WTC11 (cell line): ENCODE results near the gene RNGTT.

ENCODE experiments used
- CREB1 ChIP-seq: sonication (generic); formaldehyde crosslinking; IDR thresholded peaks from 2 replicates; pipeline ENCODE4 v1.8.0; 2023; ENCODE audit warnings: mild to moderate bottlenecking, missing genetic modification reagents
- CTCF ChIP-seq: fragments of 200-600 bp; IDR thresholded peaks from 2 replicates; pipeline ENCODE4 v1.8.0; 2022; ENCODE audit warnings: antibody characterized with exemption
- FOXP1 ChIP-seq: sonication (generic); formaldehyde crosslinking; IDR thresholded peaks from 2 replicates; pipeline ENCODE4 v1.8.0; 2022; ENCODE audit warnings: missing genetic modification reagents, mild to moderate bottlenecking, moderate library complexity, borderline replicate concordance
- PREB ChIP-seq: sonication (generic); formaldehyde crosslinking; IDR thresholded peaks from 2 replicates; pipeline ENCODE4 v1.8.1; 2022; ENCODE audit warnings: mild to moderate bottlenecking, missing genetic modification reagents, moderate library complexity, borderline replicate concordance
- USF1 ChIP-seq: sonication (generic); formaldehyde crosslinking; IDR thresholded peaks from 2 replicates; pipeline ENCODE4 v1.8.0; 2022; ENCODE audit warnings: mild to moderate bottlenecking, missing genetic modification reagents
- TF ChIP-seq, protein P1 (sequence below): sonication (generic); formaldehyde crosslinking; IDR thresholded peaks from 2 replicates; pipeline ENCODE4 v1.8.0; 2022; ENCODE audit warnings: mild to moderate bottlenecking, missing genetic modification reagents
- TF ChIP-seq, protein P2 (sequence below): sonication (generic); formaldehyde crosslinking; IDR thresholded peaks from 2 replicates; pipeline ENCODE4 v1.8.0; 2022; ENCODE audit warnings: missing genetic modification reagents

DNA sequence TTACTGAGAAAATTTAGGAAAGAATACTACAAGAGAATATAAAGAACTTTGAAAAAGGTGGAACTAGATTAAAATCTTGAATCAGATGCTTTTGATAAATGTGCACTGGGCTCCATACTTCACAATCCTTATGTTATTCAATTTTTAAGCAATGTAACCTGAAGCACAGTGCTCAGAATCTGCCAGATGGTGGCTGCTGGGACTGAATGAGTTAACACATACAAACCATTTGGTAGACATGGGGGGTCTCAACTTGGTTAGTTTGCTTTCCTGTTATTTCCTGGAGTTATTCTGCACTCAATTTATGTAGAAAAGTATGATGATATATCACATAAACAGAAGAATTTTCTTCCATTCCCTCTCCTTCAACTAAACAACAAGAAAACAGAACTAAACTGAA lies 326.5 kb downstream of the RNGTT start:
- TF ChIP-seq CTCF, result no peak
- TF ChIP-seq, protein P1, sequence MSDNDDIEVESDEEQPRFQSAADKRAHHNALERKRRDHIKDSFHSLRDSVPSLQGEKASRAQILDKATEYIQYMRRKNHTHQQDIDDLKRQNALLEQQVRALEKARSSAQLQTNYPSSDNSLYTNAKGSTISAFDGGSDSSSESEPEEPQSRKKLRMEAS, result no peak
- no peak for TF ChIP-seq FOXP1
- no peak for TF ChIP-seq PREB (CRISPR knock-in tag)
- no peak for TF ChIP-seq CREB1 (CRISPR knock-in tag)
- no peak for TF ChIP-seq USF1 (CRISPR knock-in tag)
- TF ChIP-seq, protein P2, sequence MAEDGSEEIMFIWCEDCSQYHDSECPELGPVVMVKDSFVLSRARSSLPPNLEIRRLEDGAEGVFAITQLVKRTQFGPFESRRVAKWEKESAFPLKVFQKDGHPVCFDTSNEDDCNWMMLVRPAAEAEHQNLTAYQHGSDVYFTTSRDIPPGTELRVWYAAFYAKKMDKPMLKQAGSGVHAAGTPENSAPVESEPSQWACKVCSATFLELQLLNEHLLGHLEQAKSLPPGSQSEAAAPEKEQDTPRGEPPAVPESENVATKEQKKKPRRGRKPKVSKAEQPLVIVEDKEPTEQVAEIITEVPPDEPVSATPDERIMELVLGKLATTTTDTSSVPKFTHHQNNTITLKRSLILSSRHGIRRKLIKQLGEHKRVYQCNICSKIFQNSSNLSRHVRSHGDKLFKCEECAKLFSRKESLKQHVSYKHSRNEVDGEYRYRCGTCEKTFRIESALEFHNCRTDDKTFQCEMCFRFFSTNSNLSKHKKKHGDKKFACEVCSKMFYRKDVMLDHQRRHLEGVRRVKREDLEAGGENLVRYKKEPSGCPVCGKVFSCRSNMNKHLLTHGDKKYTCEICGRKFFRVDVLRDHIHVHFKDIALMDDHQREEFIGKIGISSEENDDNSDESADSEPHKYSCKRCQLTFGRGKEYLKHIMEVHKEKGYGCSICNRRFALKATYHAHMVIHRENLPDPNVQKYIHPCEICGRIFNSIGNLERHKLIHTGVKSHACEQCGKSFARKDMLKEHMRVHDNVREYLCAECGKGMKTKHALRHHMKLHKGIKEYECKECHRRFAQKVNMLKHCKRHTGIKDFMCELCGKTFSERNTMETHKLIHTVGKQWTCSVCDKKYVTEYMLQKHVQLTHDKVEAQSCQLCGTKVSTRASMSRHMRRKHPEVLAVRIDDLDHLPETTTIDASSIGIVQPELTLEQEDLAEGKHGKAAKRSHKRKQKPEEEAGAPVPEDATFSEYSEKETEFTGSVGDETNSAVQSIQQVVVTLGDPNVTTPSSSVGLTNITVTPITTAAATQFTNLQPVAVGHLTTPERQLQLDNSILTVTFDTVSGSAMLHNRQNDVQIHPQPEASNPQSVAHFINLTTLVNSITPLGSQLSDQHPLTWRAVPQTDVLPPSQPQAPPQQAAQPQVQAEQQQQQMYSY (CRISPR knock-in tag), result no peak
